MM.1S (cell line): Measurements from ENCODE around the gene PCMTD2.
"Not testable (repeated sequence)": the region's sequence is repeated elsewhere in the genome, so short reads cannot be mapped to it uniquely, and the experiment has no call there.

ENCODE experiments used
- CTCF ChIP-seq: fragments of 300-600 bp; sonication (generic); IDR thresholded peaks from 2 replicates; pipeline ENCODE4 v1.5.1; 2016; ENCODE audit warnings: antibody characterized with exemption, low read length, mixed read lengths
- EZH2 ChIP-seq: fragments of 300-600 bp; sonication (generic); optimal IDR thresholded peaks from 2 replicates; pipeline ENCODE3; 2017; ENCODE audit warnings: low read depth, mild to moderate bottlenecking, antibody characterized with exemption, low read length, mixed read lengths
- EZH2phosphoT487 ChIP-seq: fragments of 300-600 bp; sonication (generic); IDR thresholded peaks from 2 replicates; pipeline ENCODE4 v1.6.1; 2018; ENCODE audit warnings: antibody characterized with exemption, low read length

- TF ChIP-seq CTCF, EZH2, EZH2phosphoT487: not testable (repeated sequence)
Measured at GRCh38 chr20:64286447-64287263, 31.1 kb downstream of the PCMTD2 start.
